Hematopoietic multipotent progenitor cell treated with erythropoietin and hydrocortisone succinate and interleukin-3 and kit ligand, for 8 days (in vitro differentiated cells): Measurements from ENCODE around the gene TUFT1.
A peak's percentile ranks its signal among the peaks of the same experiment; 100 is the strongest.
"Not testable (repeated sequence)": the region's sequence is repeated elsewhere in the genome, so short reads cannot be mapped to it uniquely, and the experiment has no call there.

ENCODE experiments used
- DNase-seq: peaks from one replicate; pipeline ENCODE4 v3.0.0-alpha.2; 2015

TUFT1 gene

GRCh38 chr1:151512801-151513625 lies 27.1 kb upstream of the TUFT1 start:
- DNase-seq, result no peak

GRCh38 chr1:151513626-151514121 lies 26.4 kb upstream of the TUFT1 start:
- DNase-seq, result no peak

GRCh38 chr1:151514366-151514765 lies 25.7 kb upstream of the TUFT1 start:
- DNase-seq, result no peak

GRCh38 chr1:151515265-151515664 lies 24.8 kb upstream of the TUFT1 start:
- DNase-seq, result no peak

- no peak for DNase-seq
These were observed 24.0 kb upstream of the TUFT1 start for GRCh38 chr1:151516031-151516511.

- DNase-seq, result no peak
These were observed 21.7 kb upstream of the TUFT1 start for GRCh38 chr1:151518431-151518830.

GRCh38 chr1:151518936-151519335 lies 21.2 kb upstream of the TUFT1 start:
- no peak for DNase-seq

GRCh38 chr1:151519667-151520066 lies 20.4 kb upstream of the TUFT1 start:
- DNase-seq, result no peak

GRCh38 chr1:151520359-151520758 lies 19.8 kb upstream of the TUFT1 start:
- DNase-seq, result no peak

GRCh38 chr1:151522427-151522826 lies 17.7 kb upstream of the TUFT1 start:
- not testable (repeated sequence) for DNase-seq

- no peak for DNase-seq
These were observed 16.8 kb upstream of the TUFT1 start for GRCh38 chr1:151523326-151523725.

- no peak for DNase-seq
These were observed 15.4 kb upstream of the TUFT1 start for GRCh38 chr1:151524736-151525135.

GRCh38 chr1:151526735-151527525 lies 13.2 kb upstream of the TUFT1 start:
- DNase-seq, result no peak

- DNase-seq, result no peak
These were observed 10.9 kb upstream of the TUFT1 start for GRCh38 chr1:151529211-151529702.

GRCh38 chr1:151529781-151530180 lies 10.3 kb upstream of the TUFT1 start:
- DNase-seq, result no peak

- DNase-seq, result no peak
These were observed 9.6 kb upstream of the TUFT1 start for GRCh38 chr1:151530461-151530860.

- DNase-seq, result no peak
These were observed 6.2 kb upstream of the TUFT1 start for GRCh38 chr1:151533870-151534269.

- DNase-seq, result peak; percentile 72
These were observed 5.3 kb upstream of the TUFT1 start for GRCh38 chr1:151534662-151535278.

- DNase-seq, result no peak
These were observed 4.5 kb upstream of the TUFT1 start for GRCh38 chr1:151535326-151536271.

- no peak for DNase-seq
These were observed 3.6 kb upstream of the TUFT1 start for GRCh38 chr1:151536499-151536898.

GRCh38 chr1:151537112-151537511 lies 3.0 kb upstream of the TUFT1 start:
- DNase-seq, result no peak
